Caki2 (cell line): ENCODE measurements around the gene MICALL2. TPM values are rescaled to one million over a fixed set of nuclear protein-coding genes. Genes with fewer than 3 reads are reported as not detected.

Experiments
- DNase-seq: peaks from one replicate; pipeline ENCODE4 v3.0.0-alpha.2; 2015; ENCODE audit warnings: low read depth
- in situ Hi-C: cut with HindIII; loops from 2 replicates; pipeline ENCODE4 v1.10.0; 2016; ENCODE audit warnings: low sequenced_read_pairs, low pct_unique_long_range_greater_than_20kb, mixed read lengths
- total RNA-seq: library from RNA; depleted of rRNA; stranded (reverse); fragments of >200 nt; shearing (Covaris generic); gene quantifications from 2 replicates; pipeline ENCODE4 v1.2.3, GENCODE V29; 2014; ENCODE audit warnings: low replicate concordance; rRNA removed

Gene MICALL2
- total RNA-seq, 1 experiment from 2014 or later: 13.5 TPM

- no peak for DNase-seq
- in situ Hi-C loops: no loop called here
These were observed 64.9 kb downstream of the MICALL2 start for GRCh38 chr7:1394371-1394770.

GRCh38 chr7:1393421-1393820 is 65.8 kb downstream of the MICALL2 start:
- no peak for DNase-seq
- in situ Hi-C loops: no loop called here

- no peak for DNase-seq
- in situ Hi-C loops: no loop called here
These were observed 66.7 kb downstream of the MICALL2 start for GRCh38 chr7:1392556-1392955.

- no peak for DNase-seq
- in situ Hi-C loops: no loop called here
These were observed 67.8 kb downstream of the MICALL2 start for GRCh38 chr7:1391449-1391848.

- DNase-seq: no peak
- in situ Hi-C loops: no loop called here
These were observed 70.5 kb downstream of the MICALL2 start for GRCh38 chr7:1388703-1389335.

GRCh38 chr7:1388021-1388702 is 71.1 kb downstream of the MICALL2 start:
- in situ Hi-C loops: no loop called here
- no peak for DNase-seq

GRCh38 chr7:1387261-1387660 is 72.0 kb downstream of the MICALL2 start:
- in situ Hi-C loops: no loop called here
- DNase-seq: no peak

GRCh38 chr7:1386623-1387220 is 72.5 kb downstream of the MICALL2 start:
- in situ Hi-C loops: no loop called here
- no peak for DNase-seq

- no peak for DNase-seq
- in situ Hi-C loops: no loop called here
These were observed 73.3 kb downstream of the MICALL2 start for GRCh38 chr7:1385809-1386622.

GRCh38 chr7:1385086-1385808 is 74.0 kb downstream of the MICALL2 start:
- DNase-seq: no peak
- in situ Hi-C loops: no loop called here

Other genes starting within 250 kb of the MICALL2 start
- gene UNCX, start 226.6 kb downstream of the MICALL2 start, total RNA-seq: not detected in 2 replicates
- 39.4 and 78.5 TPM in 2 replicates for gene INTS1, start 44.9 kb upstream of the MICALL2 start, total RNA-seq
- gene MAFK, start 71.2 kb upstream of the MICALL2 start, total RNA-seq: 26.5 and 33.2 TPM in 2 replicates
- gene TMEM184A, start 96.7 kb upstream of the MICALL2 start, total RNA-seq: 13.4 and 16.6 TPM in 2 replicates
- 101 and 106 TPM in 2 replicates for gene PSMG3, start 110.6 kb upstream of the MICALL2 start, total RNA-seq
- not detected in 2 replicates for gene ELFN1, start 210.8 kb upstream of the MICALL2 start, total RNA-seq